T-helper 2 cell (primary cell): ENCODE measurements around the gene KPNA2.
"Not testable (repeated sequence)": the region's sequence is repeated elsewhere in the genome, so short reads cannot be mapped to it uniquely, and the experiment has no call there.

Experiments used
- DNase-seq, 5 experiments: peaks; one replicate each; pipeline versions ENCODE4 v3.0.0 to v3.0.0-alpha.2; 2012 to 2022
- total RNA-seq, 2 donors: gene quantifications; one replicate each; lab custom pipeline; 2026; lab: John Stamatoyannopoulos, UW

The KPNA2 gene
- 189 to 205 reads per million in 2 donors for total RNA-seq

DNA sequence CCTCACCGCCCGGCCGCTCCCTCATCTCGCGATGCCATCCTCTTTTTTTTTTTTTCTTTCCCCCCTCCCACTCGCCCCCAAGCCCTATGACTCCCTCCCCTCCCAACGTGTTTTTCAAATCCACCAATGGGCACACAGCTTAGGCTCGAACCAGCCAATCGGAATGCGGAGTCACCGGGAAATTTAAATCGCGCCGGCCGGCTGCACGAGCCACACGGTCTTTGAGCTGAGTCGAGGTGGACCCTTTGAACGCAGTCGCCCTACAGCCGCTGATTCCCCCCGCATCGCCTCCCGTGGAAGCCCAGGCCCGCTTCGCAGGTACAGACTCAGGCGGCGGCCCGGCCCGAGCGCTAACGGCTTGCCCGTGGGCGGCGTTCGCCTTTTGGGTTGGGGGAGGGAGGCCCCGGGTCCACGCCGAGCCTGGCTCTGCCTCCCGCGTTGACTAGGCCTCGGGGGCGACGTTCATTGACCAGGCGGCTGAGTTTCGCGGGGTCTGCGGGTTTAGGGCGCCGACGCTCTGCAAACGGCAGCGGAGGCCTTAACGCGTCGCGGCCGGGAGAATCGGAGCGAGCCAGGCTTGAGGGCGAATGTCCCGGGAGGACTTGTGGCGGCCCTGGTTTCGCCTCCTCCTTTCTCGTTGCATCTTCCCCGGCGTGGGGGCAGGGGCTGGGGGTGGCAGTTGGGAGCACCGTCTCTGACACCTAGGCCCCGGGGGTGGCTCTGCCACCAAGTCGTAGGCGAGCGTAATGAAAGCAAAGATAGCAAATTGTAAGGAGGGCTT lies at the start of gene KPNA2:
Gene KPNA2 (plus strand): TSS at position 213 of the 781 bp plus-strand sequence. CDS start 1,398 bp downstream, outside the sequence.
- peak; percentile 74 to 98 (median 88) for DNase-seq

DNA sequence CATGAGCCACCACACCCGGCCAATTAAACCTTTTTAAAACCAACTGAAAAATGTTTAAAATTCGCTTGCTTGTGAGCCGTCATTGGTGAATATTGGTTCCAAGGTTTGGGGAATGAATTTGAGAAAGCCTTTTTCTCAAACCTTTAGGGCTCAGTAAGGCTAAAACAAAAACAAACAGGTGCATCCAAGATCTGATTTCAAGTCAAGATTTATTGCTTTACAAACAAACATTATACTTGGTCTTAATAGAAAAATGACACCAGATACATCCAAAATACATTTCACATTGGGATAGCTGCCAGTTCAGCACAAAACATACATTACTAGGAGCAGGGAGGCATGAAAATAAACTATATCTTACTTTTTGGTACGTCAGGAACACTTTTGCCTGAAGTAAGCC lies 44.6 kb upstream of the KPNA2 start:
- DNase-seq, result no peak

DNA sequence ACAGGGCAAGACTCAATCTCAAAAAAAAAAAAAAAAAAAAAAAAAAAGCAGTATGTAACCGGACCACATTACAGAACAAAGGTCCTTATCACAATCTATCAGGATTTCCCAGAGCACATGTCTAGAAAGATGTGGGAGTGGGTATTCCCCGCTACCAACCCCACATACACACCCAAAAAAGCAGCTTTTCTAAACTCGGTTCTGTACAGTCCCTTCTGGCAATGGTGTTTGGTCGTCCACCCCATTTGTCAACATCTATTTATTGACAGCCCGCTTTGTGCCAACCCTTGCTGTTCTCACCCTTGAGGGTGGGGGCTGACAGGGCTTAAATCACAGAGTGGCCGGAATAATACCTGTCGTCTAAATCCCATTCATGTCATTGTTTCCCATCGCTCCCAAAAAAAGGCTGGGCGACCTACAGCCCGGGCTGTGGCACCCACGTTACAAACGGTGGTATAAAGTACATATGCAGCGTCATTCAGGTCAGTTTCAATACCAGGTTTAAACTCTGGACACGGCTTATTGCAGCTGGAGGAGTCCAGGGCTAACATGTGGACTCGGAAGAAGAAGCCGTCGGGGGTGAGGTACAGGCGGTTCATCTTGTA lies 42.9 kb upstream of the KPNA2 start:
- DNase-seq, result no peak

DNA sequence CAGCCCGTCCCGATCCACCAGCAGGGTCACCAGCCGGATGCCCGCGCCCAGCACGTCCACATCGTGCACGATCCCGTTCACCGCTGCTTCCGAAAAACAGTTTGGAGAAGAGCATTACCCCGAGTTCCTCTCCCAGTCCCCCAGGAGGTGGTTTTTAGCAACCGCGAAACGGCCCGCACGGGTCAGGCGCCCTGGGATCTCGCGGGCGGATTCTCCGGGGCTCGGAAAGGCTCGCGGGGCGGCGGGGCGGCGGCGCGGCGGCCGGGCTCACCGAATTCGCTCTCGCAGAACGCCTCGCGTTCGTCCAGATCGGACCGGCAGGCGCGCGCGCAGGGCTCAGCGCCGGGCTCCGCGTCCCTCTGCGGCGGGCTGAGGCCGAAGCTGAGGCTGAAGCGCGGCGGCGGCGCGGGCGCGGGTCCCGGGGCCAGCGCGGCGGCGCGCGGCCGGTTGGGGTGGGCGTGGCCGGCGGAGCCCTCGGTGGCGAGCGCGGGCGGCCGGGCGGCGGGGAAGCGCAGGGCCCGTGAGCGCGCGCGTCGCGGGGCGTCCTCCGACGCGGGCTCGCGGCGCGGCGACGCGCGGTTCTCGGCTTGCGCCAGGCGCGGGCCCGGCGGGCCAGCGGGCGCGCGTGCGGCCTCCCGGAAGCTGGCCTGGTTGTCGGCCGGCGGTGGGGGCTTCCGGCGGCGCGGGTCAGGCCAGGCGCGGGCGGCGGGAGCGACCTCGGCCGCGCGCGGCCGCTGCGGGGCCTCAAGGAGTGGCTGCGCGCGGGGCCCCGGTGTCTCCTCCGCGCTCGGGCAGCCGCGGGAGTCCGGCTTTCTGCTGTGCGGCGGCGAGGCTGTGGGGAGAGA lies 42.2 kb upstream of the KPNA2 start:
- peak; percentile 40 to 92 (median 53) for DNase-seq

DNA sequence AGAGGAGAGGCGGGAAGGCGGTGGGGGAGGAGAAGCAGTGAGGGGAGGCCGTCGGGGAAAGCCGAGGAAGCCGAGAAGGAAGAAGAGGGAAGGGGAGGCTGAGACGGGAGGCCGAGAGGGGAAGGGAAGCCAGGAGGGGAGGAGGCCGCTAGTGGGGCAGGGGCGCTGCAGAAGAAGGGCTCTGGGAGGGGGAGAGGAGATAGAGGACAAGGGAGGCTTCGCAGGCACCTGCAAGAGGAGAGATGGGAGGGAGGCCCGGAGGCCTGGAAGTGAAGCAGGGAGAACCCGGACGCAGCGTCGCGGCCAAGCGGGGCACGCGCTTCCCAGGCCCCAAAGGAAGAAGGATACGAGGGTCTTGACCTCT lies 41.6 kb upstream of the KPNA2 start:
- no peak for DNase-seq

DNA sequence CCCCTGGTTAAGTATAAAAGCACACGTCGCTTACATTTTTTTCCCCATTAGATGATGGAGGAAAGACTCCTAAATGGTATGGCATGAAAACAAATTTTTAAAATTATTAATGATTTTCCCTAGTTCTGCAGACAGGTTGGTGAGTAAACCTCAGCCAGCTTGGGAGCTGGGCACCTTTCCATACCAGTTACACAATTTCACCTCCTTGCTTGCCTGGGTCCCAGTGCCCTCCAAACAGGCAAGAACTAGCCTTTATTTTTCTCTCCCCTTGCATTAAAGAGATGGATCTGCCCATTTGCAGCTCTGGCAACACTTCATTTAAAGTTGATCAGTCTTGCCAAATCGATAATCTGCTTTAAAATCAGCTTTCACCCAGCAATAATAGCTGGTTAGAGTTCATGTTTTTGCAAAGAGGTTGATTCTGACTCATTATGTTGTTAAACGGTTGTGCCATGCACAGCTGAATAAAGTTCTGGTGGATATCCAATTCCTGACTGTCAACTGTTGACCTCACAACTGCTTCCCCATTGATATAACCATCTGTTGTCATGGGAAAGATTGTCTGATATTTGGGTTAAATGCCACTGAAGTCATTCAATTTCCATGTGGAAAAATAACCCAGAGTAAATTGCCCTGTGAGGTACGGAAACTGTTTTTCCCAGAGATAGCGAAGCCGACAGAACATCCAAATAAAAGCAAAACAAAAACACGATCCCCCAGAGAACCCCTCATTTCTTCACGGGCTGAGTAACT lies 40.5 kb upstream of the KPNA2 start:
- DNase-seq, result peak in 1 of 5 experiments; percentile 63

DNA sequence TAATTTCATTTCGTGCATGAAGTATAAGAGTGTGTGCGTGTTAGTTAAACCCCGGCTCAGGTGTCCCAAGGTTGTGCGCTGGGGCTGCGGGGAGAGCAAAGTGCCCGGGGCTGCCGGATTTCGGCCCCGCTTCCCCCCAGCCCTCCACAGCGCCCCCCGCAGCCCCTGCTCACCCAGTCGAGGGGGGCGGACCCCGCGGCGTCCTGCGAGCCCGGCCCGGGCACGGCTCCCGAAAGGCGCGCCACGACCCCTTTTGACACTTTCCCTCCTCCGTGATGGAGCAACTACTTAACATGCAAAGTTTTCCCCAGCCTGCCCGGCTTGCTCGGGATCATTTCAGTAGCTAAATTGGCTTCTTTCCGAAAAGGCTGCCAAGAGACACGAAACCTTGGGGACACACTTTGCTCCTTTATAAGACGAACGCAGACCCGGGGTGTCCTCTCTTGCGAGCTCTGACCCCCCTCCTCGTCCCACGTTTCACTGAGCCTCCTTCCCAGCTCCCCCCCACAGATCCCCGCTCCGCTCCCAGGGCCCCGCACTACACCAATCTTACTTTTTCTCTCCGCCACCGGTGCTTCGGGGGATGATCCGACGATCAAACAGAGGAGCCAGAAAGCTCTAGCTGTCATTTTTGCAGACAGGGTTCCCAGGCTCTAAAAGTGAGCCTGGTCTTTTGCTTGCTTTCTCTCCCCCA lies 39.8 kb upstream of the KPNA2 start:
- peak in 1 of 5 experiments; percentile 22 for DNase-seq

DNA sequence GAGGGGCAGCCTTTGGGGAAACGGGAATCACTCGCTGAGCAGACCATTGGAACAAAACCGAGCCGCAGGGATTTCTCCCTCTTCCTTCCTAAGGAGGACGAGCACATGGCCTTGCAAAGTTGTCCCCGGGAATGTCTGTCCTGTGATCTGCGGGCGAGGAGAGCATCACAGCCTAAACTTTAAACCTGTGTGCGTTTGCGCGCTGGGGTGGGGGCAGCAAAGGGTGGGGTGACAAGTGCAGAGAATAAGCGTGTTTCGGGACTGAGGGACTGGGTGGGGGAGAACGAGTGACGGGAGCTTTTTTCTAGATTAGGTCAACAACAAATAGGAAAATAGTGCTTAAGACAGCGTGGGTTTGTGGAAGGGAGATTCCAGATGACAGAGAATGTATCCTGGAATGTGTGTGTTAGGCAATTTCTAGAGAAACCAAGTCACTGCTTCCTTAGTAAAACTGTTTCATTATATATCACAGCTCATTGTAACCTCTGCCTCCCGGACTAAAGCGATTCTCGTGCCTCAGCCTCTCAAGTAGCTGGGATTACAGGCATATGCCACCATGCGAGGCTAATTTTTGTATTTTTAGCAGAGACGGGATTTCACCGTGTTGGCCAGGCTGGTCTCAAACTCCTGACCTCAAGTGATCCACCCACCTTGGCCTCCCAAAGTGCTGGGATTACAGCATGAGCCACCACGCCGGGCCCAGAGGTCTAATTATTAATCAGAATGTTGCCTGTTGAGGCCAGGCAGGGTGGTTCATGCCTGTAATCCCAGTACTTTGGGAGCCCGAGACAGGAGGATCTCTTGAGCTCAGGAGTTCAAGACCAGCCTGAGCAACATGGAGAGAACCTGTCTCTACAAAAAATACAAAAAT lies 39.0 kb upstream of the KPNA2 start, which contains the start of gene C17orf58:
Gene C17orf58 (minus strand): TSS at position 169 of the 871 bp plus-strand sequence. CDS start 271 bp downstream, outside the sequence.
- DNase-seq, result peak in 1 of 5 experiments; percentile 15

DNA sequence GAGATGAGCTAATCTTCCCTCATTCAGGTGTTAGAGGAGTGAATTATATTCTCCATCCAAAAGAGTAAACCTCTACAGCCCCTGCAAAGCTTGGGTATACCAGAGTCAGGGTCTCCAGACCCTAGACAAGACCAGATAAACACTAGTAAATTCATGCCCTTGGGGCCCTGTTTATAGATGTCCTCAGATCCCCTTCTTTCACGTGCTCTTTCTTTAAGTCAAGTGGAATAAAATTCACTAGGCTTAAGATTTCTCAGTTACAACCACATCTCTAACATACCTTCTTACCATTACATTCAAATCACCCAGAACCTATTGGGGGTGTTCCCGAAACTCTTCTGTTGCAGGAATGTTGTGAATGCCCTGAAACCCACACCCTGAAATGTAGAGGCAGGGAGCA lies 37.1 kb upstream of the KPNA2 start:
- no peak for DNase-seq

DNA sequence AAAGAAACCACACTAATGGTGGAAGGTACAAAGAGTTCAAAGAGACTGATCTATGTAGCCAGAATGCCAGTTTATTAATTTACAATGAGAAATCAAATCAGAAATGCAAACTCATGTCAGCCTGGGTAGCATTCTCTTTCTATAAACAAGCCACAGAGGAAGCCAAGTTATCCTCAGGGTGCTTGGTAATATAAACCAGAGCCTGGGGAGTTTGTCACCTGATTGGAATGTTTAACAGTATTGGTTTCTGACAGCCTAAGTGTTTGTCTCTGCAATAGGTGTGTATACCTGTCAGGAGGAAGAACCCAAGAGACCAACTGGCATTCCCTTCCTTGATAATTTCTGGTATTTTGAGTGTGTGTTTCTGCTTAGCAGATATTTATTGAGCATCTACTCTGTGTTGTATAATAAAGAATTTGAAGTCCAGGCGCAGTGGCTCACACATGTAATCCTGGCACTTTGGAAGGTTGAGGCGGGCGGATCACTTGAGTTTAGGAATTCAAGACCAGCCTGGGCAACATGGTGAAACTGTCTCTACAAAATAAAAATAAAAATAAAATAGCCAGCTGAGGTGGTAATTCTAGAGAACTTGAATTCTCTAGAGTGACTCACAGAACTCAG lies 36.1 kb upstream of the KPNA2 start:
- no peak for DNase-seq

DNA sequence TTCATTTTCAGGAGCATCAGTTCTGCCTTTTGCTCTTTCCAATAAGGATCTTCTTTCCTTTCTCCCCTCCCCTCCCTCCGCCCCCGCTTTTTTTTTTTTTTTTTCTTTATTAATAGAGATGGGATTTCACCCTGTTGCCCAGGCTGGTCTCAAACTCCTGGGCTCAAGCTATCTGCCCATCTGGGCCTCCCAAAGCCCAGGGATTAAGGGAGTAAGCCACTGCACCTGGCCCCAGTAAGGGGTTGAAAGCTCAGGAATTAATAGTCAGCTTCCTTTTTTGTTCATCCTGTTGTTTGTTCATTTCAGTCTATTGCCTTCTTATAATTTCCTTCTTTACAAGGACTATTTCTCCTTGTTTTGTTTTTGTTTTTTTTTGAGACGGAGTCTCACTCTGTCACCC lies 31.3 kb upstream of the KPNA2 start:
- DNase-seq, result no peak

DNA sequence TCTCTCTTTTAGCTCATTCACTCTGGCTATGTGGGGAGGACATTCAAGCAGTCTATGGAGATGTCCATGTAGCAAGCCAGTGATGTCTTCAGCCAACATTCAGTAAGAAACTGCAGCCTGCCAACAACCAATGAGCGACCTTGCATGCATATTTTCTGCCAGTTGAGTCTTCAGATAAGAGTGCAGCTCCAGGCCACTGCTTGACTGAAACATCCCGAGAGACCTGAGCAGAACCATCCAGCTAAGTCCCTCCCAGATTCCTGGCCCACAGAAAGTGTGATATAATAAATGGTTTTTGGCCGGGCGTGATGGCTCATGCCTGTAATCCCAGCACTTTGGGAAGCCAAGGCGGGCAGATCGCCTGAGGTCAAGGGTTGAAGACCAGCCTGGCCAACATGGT lies 28.7 kb upstream of the KPNA2 start:
- no peak for DNase-seq

DNA sequence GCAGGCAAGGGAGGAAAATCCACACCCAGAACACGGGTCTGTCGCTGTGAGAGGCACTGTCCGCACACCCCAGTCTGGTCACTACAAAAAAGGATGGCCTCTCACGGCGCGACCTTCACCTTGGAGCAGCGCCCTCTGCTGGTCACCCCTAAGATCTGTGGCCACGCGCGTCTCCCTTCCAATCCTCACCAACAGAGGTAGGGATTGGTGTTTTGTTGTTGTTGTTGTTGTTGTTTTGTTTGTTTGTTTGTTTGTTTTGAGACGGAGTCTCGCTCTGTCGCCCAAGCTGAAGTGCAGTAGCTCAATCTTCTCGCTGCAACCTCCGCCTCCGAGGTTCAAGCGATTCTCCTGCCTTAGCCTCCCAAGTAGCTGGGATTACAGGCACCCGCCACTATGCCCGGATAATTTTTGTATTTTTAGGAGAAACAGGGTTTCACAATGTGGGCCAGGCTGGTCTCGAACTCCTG lies 24.3 kb upstream of the KPNA2 start:
- DNase-seq, result peak; percentile 24 to 62 (median 48)

DNA sequence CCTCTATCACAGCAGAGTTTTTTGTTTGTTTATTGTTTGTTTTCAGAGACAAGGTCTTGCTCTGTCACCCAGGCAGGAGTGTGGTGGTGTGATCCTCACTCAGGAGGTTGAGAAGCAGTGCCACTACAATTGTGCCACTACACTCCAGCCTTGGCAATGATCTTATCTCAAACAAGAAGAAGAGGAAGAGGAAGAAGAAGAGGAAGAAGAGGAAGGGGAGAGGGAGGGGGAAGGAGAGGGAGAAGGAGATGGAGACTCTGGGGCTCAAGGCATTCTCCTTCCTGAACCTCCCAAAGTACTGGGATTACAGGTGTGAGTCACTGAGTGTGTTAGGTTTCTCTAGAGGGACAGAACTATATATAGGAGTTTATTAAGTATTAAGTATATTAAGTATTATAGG lies 22.1 kb upstream of the KPNA2 start:
- no peak for DNase-seq

DNA sequence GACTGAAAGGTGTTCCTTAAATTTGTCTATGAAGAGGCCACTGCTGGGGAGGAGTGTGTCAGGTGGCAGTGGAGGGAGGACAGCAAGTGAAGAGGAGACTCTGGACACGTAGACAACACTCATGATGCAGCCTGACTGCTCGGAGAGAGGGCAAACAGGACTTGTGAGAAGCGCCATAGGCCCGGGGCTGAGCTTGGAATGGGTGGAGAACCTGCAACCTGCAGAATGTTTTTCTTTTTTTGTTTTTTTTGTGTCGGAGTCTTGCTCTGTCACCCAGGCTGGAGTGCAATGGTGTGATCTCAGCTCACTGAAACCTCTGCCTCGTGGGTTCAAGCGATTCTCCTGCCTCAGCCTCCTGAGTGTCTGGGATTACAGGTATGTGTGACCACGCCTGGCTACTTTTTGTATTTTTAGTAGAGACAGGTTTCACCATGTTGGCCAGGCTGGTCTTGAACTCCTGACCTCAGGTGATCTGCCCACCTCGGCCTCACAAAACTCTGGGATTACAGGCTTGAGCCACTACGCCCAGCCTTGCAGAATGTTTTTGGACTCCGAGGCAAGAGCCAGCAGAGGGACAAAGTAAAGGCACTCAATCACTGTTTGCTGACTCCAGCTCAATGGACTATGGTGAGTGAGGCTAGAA lies 20.3 kb upstream of the KPNA2 start:
- no peak for DNase-seq

DNA sequence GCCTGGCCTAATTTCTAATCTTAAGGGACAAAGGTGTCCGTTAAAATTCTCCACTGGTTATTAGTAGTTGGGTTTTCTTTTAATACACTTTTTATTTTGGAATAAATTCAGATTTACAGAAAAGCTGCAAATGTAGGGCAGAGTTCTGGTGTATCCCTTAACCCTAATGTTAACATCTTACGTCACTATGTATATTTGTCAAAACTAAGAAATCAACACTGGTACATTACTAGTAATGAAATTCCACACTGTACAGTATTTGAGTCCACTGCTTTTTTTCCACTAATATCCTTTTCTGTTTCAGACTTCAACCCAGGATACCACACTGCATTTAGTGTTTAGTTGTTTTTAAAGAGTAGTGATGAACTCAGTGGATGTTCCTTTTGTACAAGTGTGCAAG lies 18.7 kb upstream of the KPNA2 start:
- no peak for DNase-seq

DNA sequence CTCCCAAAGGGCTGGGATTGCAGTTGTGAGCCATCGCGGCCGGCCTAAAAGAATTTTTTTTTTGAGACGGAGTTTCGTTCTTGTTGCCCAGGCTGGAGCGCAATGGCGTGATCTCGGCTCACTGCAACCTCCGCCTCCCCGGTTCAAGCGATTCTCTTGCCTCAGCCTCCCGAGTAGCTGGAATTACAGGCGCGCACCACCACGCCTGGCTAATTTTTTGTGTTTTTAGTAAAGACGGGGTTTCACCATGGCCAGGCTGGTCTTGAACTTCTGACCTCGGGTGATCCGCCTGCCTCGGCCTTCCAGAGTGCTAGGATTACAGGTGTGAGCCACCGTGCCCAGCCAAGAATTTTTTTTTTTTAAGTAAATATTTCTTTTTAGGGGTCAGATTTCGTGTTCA lies 17.0 kb upstream of the KPNA2 start:
- DNase-seq, result not testable (repeated sequence)

DNA sequence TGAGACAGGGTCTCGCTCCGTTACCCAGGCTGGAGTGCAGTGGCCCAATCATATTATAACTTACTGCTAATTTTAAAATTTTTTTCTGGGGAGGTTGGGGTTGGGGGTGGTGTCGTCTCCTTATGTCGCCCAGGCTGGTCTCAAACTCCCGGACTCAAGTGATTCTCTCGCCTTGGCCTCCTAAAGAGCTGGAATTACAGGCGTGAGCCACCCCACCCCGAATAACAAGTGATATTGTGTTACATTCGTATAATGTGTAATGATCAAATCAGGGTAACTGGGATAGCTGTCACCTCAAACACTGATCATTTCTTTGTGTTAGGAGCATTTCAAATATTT lies 16.2 kb upstream of the KPNA2 start:
- no peak for DNase-seq

DNA sequence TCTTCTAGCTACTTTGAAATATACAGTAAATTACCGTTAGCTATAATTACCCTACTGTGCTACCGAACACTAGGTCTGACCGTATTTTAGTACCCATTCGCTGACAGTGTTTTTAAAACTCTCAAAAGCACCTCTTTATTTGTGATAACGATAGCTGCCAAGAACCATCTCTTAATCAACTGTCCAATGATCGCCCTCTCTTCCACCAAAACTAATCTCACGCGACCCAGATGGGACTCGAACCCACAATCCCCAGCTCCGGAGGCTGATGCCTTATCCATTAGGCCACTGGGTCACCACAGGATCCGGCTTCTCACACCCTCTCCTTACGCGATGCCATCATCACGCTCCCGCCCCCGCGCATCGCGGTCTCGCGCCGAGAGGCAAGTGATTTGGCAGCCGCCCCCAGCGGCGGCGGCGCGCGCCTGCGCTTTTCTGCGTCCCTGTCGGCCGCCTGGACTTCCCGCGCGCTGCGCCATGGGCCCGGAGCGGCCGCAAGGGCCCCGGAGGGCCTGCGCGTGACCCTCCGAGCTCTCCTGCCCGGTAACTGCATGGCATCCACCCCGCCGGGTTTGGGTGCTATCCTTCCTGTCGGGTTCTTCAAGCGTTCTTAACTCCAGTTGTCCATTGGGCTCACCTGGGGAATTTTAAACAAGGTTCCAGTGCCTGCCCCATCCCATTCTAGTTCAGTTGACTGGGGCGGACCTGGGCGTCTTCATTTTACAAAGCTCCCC lies 15.7 kb upstream of the KPNA2 start:
- DNase-seq, result peak; percentile 82 to 99 (median 93)
